SH-SY5Y (cell line): ENCODE measurements around the gene KBTBD6.

Experiments
- GATA2 ChIP-seq: IDR thresholded peaks from 2 replicates; pipeline ENCODE4 v1.6.1; 2011; ENCODE audit warnings: mild to moderate bottlenecking, low read depth, low read length
- GATA3 ChIP-seq: IDR thresholded peaks from 2 replicates; pipeline ENCODE4 v1.6.1; 2011; ENCODE audit warnings: low read depth, mild to moderate bottlenecking, low read length, moderate library complexity

DNA sequence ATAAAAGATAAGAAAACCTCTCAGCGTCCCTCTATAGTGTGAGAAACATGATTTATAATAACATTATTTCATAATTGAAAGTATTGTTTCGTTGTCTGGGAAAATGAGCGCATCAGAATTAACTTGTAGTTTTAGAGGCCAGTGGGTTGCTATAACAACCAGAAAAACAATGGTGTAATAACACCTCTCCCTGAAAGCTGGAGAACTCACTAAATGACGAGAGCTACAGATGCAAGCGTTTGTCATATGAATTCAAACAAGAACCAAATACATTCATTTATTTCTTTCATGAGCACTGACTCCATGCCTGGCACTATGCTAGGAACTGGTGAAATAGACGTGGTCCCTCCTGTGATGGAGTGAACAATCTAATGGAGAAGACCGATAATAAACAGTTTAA is 45.4 kb upstream of the KBTBD6 start:
- TF ChIP-seq GATA2, result no peak
- no peak for TF ChIP-seq GATA3
